ENCODE data around the gene GDI2. TPM values are rescaled to one million over a fixed set of nuclear protein-coding genes. Genes with fewer than 3 reads are reported as not detected.

Gene GDI2
- total RNA-seq, 1 donor from 2014 or later, result 402 TPM

DNA sequence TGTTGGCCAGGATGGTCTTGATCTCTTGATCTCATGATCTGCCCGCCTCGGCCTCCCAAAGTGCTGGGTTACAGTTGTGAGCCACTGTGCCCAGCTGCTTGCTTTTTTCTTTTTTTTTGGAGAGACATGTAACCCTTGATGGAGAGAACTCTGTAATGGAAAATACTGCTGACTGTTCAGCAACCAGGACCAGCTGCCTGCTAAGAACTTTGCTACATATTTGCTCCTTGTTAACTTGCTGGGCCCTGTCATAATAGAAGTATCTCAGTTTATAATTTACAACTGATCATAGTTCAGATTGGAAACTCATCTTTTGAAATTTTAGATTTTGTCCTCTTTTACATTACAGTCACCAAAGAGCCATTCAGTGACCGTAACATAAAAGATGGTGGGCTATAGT is 93.7 kb downstream of the GDI2 start:
- no peak overlapping the region for H3K4me3 ChIP-seq (ENCODE audit: low read depth, low read length)
- TF ChIP-seq, protein P1, sequence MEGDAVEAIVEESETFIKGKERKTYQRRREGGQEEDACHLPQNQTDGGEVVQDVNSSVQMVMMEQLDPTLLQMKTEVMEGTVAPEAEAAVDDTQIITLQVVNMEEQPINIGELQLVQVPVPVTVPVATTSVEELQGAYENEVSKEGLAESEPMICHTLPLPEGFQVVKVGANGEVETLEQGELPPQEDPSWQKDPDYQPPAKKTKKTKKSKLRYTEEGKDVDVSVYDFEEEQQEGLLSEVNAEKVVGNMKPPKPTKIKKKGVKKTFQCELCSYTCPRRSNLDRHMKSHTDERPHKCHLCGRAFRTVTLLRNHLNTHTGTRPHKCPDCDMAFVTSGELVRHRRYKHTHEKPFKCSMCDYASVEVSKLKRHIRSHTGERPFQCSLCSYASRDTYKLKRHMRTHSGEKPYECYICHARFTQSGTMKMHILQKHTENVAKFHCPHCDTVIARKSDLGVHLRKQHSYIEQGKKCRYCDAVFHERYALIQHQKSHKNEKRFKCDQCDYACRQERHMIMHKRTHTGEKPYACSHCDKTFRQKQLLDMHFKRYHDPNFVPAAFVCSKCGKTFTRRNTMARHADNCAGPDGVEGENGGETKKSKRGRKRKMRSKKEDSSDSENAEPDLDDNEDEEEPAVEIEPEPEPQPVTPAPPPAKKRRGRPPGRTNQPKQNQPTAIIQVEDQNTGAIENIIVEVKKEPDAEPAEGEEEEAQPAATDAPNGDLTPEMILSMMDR (conservative IDR thresholded peaks at IDR 0.05; ENCODE audit: low read depth, low read length), result no peak
- no peak for DNase-seq (ENCODE audit: low read depth)

Other genes starting within 250 kb of the GDI2 start
- gene ASB13, start 146.8 kb downstream of the GDI2 start, total RNA-seq, result 12.3 and 12.8 TPM in 2 replicates
- 36.1 and 50.6 TPM in 2 replicates for gene TASOR2, start 128.6 kb downstream of the GDI2 start, total RNA-seq
- 3.7 and 8.0 TPM in 2 replicates for gene ANKRD16, start 76.5 kb upstream of the GDI2 start, total RNA-seq
- gene FBH1, start 76.8 kb upstream of the GDI2 start, total RNA-seq, result 48.3 and 68.4 TPM in 2 replicates
- gene IL15RA, start 164.1 kb upstream of the GDI2 start, total RNA-seq, result 12.5 and 24.5 TPM in 2 replicates
- not detected in 2 replicates for gene IL2RA, start 248.9 kb upstream of the GDI2 start, total RNA-seq